BLaER1 treated with 17β-estradiol and CSF1 and Interleukin-3, amounts not matched to agents 10 nM and 100 nM (cell line): ENCODE data around the gene NTF4.
A peak's percentile ranks its signal among the peaks of the same experiment; 100 is the strongest.

Source experiments
- H3K27ac ChIP-seq, 11 experiments: shearing (Covaris generic); formaldehyde crosslinking; 2 replicates each; pipeline ENCODE4 v1.8.1; 2022
- H3K27me3 ChIP-seq, 11 experiments: shearing (Covaris generic); formaldehyde crosslinking; 2 replicates each; pipeline ENCODE4 v1.8.1; 2022
- H3K36me3 ChIP-seq, 11 experiments: shearing (Covaris generic); formaldehyde crosslinking; 2 replicates each; pipeline ENCODE4 v1.8.1; 2022
- H3K4me1 ChIP-seq, 10 experiments: shearing (Covaris generic); formaldehyde crosslinking; 2 replicates each; pipeline ENCODE4 v1.8.1; 2022
- H3K4me2 ChIP-seq, 11 experiments: shearing (Covaris generic); formaldehyde crosslinking; 2 replicates each; pipeline ENCODE4 v1.8.1; 2022
- H3K4me3 ChIP-seq, 10 experiments: shearing (Covaris generic); formaldehyde crosslinking; 2 replicates each; pipeline ENCODE4 v1.8.1; 2022
- H3K9ac ChIP-seq, 11 experiments: shearing (Covaris generic); formaldehyde crosslinking; 2 replicates each; pipeline ENCODE4 v1.8.1; 2022
- H3K9me3 ChIP-seq, 11 experiments: shearing (Covaris generic); formaldehyde crosslinking; replicated peaks in 1 of 11; 2 replicates each; pipeline ENCODE4 v1.8.1; 2022
- H4K20me1 ChIP-seq, 11 experiments: shearing (Covaris generic); formaldehyde crosslinking; 2 replicates each; pipeline ENCODE4 v1.8.1; 2022
- Cebpa-rat ChIP-seq, 11 experiments: shearing (Covaris generic); IDR thresholded peaks; 2 replicates each; pipeline ENCODE4 v1.8.1; 2022

Gene NTF4, protein sequence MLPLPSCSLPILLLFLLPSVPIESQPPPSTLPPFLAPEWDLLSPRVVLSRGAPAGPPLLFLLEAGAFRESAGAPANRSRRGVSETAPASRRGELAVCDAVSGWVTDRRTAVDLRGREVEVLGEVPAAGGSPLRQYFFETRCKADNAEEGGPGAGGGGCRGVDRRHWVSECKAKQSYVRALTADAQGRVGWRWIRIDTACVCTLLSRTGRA

DNA sequence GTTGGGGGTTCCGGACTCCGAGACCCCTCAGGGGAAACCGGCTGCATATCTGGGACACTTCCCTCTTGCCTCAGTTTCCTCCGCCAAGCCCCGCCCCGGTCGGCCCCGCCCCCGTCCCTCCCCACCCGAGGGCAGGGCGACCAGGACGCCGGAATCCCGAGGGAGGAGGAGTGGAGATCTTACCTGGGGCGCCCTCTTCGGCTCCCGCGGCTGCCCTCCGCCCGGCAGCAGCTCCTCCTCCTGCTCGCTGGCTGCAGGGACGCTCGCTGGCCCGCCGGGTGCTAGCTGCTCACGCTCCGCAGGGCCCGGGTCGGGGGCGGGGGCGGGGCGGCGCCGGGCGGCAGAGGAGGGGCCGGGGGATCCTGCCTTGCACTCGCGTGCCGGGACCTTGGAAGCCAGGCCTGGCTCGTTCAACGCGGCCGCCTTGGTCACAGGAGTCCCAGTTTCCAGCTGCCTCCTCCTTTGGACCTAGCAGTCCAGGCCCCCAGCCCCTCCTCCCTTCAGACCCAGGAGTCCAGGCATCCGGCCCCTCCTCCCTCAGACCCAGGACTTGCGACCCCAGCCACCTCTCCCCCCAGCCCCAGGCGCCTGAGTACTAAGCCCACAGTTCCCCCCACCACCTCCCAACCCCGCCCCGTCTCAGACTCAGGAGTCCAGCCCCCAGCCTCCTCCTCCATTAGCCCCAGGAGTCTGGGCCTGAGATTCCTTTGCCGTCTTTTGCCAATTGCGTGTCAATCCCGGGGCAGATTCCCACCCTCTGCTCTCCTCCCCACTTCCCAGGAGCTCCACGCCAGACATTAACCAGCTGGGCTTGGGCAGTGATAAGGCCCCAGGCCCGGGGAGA is at the start of gene NTF4:
TSS of gene NTF4 (minus strand) at position 51 of the 844 bp plus-strand sequence. CDS start 2,821 bp downstream, outside the sequence.
- H3K4me3 ChIP-seq: peak within 1 kb of the TSS in 1 of 10 experiments; percentile 38; a peak in 1 of 20 replicates
- no peaks in the 10 kb centered on the region for H3K9me3 ChIP-seq
- peaks cover 0 to 4% (median 0%) of the 10 kb centered on the region in 10 experiments; a peak in 2 of 20 replicates for H3K4me1 ChIP-seq
- peaks cover 81 to 94% (median 89%) of the 10 kb centered on the region in 11 experiments for H3K27me3 ChIP-seq
- H3K4me2 ChIP-seq: peak within 1 kb of the TSS in 8 of 11 experiments; percentile 11 to 52 (median 32); a peak in 9 of 22 replicates
- peaks cover 0 to 17% (median 0%) of the 10 kb centered on the region in 11 experiments; a peak in 6 of 22 replicates for H4K20me1 ChIP-seq
- no peaks in the 10 kb centered on the region for H3K36me3 ChIP-seq
- H3K27ac ChIP-seq: no peak within 1 kb of the TSS
- H3K9ac ChIP-seq: no peak within 1 kb of the TSS
- no peak for TF ChIP-seq Cebpa-rat (IDR thresholded peaks at IDR 0.05)

DNA sequence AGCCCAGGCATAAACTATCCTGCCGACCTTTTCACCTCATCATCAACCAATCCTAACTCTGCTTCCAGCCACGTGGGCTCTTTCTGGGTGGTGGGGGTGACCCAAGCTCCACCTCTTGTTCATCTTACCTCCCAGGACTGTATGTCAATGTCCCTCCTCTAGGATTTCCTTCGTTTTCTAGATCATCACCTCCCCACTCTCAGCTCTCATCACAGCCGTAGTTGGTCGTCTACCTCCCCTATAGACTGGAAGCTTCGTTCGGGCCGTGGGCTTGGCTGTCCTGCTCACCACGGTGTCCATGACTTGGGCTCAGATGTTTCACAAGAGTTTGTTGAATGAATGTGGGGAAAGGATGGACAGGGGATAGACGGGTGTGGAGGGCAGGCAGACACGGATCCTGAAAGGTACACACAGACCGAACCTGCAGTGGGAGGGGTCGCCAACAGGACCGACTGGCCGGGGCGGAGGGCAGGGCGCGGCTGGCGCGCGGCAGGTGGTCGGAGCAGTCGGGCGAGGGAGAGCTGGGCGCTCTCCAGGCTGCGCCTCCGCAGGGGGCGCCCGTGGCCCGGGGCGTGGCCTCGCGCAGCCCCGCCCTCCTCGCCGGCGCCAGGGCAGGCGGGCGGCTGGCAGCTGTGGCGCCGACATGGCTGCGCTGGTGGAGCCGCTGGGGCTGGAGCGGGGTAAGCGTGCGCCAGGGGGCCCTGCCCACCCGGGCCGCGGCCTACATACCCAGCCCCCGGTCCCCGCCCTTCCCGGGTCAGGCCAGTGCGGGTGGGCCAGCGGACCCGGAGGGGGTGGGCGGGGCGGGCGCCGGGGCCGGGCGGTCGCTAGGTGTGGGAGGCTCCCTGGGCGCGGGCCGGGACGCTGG is 49.4 kb upstream of the NTF4 start, which contains the start of gene LIN7B:
TSS of gene LIN7B (plus strand) at position 609 of the 868 bp plus-strand sequence. CDS start at position 644, 35 bp downstream.
- Histone ChIP-seq H3K4me3 (peak within 1 kb of the TSS; percentile 72 to 83 (median 77)), H3K36me3 (peaks cover 2 to 13% (median 12%) of the 10 kb centered on the region in 11 experiments; a peak in 21 of 22 replicates), H3K9me3 (no peaks in the 10 kb centered on the region), H4K20me1 (peaks cover 3 to 28% (median 13%) of the 10 kb centered on the region in 11 experiments; a peak in 21 of 22 replicates), H3K27ac (peak within 1 kb of the TSS in 10 of 11 experiments; percentile 45 to 77 (median 61); a peak in 20 of 22 replicates), H3K9ac (peak within 1 kb of the TSS; percentile 71 to 88 (median 80)), H3K4me1 (peaks cover 47 to 81% (median 60%) of the 10 kb centered on the region in 10 experiments), H3K4me2 (peak within 1 kb of the TSS; percentile 84 to 100 (median 99)), H3K27me3 (no peaks in the 10 kb centered on the region)
- TF ChIP-seq Cebpa-rat (IDR thresholded peaks at IDR 0.05): no peak

DNA sequence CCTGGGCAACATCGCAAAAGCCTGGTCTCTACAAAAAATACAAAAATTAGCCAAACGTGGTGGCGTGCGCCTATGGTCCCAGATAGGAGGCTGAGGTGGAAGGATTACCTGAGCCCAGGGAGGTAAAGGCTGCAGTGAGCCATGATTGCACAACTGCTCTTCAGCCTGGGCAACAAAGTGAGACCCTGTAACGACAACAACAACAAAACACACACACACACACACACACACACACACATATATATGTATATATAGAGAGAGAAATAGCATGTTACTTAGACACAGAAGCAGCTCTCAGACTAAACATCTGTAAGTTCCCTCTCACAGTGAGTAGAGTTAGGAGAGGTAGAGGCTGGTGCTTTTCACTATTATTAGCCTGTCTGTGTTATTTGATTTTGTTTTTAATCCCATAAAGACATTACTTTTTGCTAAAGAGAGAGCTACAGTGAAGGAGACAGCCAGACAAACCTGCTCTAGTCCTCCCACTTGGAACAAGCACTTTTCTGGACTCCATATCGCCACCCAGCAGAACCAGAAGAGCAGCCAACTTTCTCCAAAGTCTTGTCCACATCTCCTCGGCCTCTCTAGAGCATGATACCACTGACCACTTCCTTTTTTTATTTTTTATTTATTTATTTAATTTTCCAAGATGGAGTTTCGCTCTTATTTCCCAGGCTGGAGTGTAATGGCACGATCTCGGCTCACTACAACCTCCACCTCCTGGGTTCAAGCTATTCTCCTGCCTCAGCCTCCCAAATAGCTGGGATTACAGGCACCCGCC is 46.8 kb upstream of the NTF4 start:
- no peak overlapping the region for H3K9ac ChIP-seq
- H3K9me3 ChIP-seq: no peaks in the 10 kb centered on the region
- H3K27ac ChIP-seq: no peak overlapping the region
- H3K4me1 ChIP-seq: peaks cover 29 to 61% (median 43%) of the 10 kb centered on the region in 10 experiments
- peak overlapping the region in 3 of 11 experiments; percentile 36 to 44 (median 42); a peak in 4 of 22 replicates for H3K4me2 ChIP-seq
- H4K20me1 ChIP-seq: peaks cover 28 to 48% (median 39%) of the 10 kb centered on the region in 11 experiments
- peaks cover 28 to 39% (median 38%) of the 10 kb centered on the region in 11 experiments for H3K36me3 ChIP-seq
- no peak overlapping the region for H3K4me3 ChIP-seq
- 0 out of 22 replicates have a peak, but pooled peaks of 1 of the 11 experiments have one; percentile 9 for TF ChIP-seq Cebpa-rat (IDR thresholded peaks at IDR 0.05)
- no peaks in the 10 kb centered on the region for H3K27me3 ChIP-seq

GRCh38 chr19:49110567-49110966 is 45.9 kb upstream of the NTF4 start:
- no peak for TF ChIP-seq Cebpa-rat (IDR thresholded peaks at IDR 0.05)
- Histone ChIP-seq H3K4me2 (peak overlapping the region in 5 of 11 experiments; percentile 17 to 57 (median 42); a peak in 8 of 22 replicates), H3K9ac (no peak overlapping the region), H4K20me1 (peaks cover 37 to 56% (median 47%) of the 10 kb centered on the region in 11 experiments), H3K27me3 (no peaks in the 10 kb centered on the region), H3K4me1 (peaks cover 31 to 61% (median 40%) of the 10 kb centered on the region in 10 experiments), H3K27ac (no peak overlapping the region), H3K9me3 (no peaks in the 10 kb centered on the region), H3K36me3 (peaks cover 36 to 47% (median 46%) of the 10 kb centered on the region in 11 experiments), H3K4me3 (no peak overlapping the region)

GRCh38 chr19:49109569-49110233 is 45.1 kb upstream of the NTF4 start:
- peak overlapping the region in 4 of 11 experiments; percentile 18 to 57 (median 43); a peak in 7 of 22 replicates for H3K4me2 ChIP-seq
- H3K27ac ChIP-seq: no peak overlapping the region
- H3K4me3 ChIP-seq: no peak overlapping the region
- H3K9ac ChIP-seq: no peak overlapping the region
- no peak for TF ChIP-seq Cebpa-rat (IDR thresholded peaks at IDR 0.05)
- H4K20me1 ChIP-seq: peaks cover 45 to 59% (median 55%) of the 10 kb centered on the region in 11 experiments
- H3K4me1 ChIP-seq: peaks cover 31 to 61% (median 40%) of the 10 kb centered on the region in 10 experiments
- H3K27me3 ChIP-seq: no peaks in the 10 kb centered on the region
- no peaks in the 10 kb centered on the region for H3K9me3 ChIP-seq
- peaks cover 45 to 56% (median 55%) of the 10 kb centered on the region in 11 experiments for H3K36me3 ChIP-seq

DNA sequence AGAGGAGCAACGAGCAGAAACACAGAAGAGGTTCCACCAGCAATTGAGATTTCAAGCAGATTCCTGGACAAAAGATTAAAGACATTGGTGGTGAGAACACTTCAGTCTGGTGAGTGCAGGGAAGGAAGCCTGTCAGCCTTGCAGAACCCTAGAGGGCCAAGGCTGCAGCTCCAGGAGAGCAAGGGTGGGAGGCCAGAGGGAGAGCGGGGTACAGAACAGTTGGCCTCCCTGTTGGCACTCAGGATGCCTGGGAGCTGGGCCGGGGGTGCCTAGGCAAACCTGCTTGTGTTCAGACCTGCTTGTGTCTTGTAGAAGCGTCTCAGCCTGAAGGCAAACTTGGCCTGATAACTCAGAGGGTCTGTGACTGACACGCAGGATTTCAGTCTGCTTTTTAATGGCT is 44.4 kb upstream of the NTF4 start:
- Histone ChIP-seq H3K27ac (no peak overlapping the region), H3K4me1 (peaks cover 37 to 67% (median 44%) of the 10 kb centered on the region in 10 experiments), H3K36me3 (peaks cover 51 to 63% (median 58%) of the 10 kb centered on the region in 11 experiments), H3K27me3 (no peaks in the 10 kb centered on the region), H3K9me3 (no peaks in the 10 kb centered on the region), H3K4me2 (no peak overlapping the region), H3K9ac (no peak overlapping the region), H3K4me3 (no peak overlapping the region), H4K20me1 (peaks cover 50 to 65% (median 62%) of the 10 kb centered on the region in 11 experiments)
- TF ChIP-seq Cebpa-rat (IDR thresholded peaks at IDR 0.05): no peak
